ENCODE measurements around the gene TPBG.
A peak's percentile ranks its signal among the peaks of the same experiment; 100 is the strongest.

TPBG gene, protein sequence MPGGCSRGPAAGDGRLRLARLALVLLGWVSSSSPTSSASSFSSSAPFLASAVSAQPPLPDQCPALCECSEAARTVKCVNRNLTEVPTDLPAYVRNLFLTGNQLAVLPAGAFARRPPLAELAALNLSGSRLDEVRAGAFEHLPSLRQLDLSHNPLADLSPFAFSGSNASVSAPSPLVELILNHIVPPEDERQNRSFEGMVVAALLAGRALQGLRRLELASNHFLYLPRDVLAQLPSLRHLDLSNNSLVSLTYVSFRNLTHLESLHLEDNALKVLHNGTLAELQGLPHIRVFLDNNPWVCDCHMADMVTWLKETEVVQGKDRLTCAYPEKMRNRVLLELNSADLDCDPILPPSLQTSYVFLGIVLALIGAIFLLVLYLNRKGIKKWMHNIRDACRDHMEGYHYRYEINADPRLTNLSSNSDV

GRCh38 chr6:82363428-82364086 is at the start of gene TPBG:
Gene TPBG, plus strand, starts transcription at chr6:82363817. Its CDS starts 1,145 bp downstream, at chr6:82364962.
- DNase-seq (ENCODE audit: low read depth in 2 of 2) = peak; percentile 70 to 71

- DNase-seq (ENCODE audit: low read depth in 2 of 2) = no peak
Measured at GRCh38 chr6:82322386-82322785, 41.2 kb upstream of the TPBG start.

DNA sequence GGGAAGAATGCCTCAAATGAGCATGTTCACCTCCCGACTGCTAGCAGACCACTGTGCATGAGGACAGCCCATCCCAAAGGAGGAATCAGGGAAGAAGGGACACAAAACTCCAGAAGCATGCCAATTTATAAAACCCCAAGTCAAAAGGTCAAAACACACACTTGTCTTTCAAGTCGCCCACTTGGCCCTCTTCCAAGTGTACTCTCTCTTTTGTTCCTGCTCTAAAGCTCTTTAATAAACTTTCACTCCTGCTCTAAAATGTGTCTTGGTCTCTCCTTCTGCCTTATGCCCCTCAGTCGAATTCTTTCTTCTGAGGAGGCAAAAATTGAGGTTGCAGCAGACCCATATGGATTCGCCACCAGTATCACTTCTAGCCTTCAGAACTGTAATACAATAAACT is 33.9 kb upstream of the TPBG start:
- no peak for DNase-seq (ENCODE audit: low read depth in 2 of 2)

- DNase-seq (ENCODE audit: low read depth in 2 of 2) = no peak
Measured at GRCh38 chr6:82330171-82330804, 33.3 kb upstream of the TPBG start.

- DNase-seq (ENCODE audit: low read depth in 2 of 2) = peak; percentile 49 to 50
Measured at GRCh38 chr6:82331031-82331773, 32.4 kb upstream of the TPBG start.

DNA sequence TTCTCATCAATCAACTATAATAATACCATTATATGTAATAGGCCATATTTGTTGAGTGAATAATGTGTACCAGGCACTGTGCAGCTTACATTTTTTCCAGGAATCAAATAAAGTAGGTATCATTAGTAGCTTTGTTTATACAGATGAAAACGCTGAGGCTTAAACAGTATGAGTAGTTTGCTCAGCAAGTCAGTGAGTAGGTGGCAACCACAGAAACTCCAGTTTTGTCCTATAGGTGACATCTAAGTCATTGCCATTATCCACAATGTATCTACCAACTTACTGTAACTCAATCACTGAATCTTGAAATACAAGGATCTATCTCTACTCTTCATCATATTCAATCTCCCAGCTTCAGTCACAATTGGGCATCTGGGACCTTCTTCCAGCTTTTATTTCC is 29.8 kb upstream of the TPBG start:
- no peak for DNase-seq (ENCODE audit: low read depth in 2 of 2)

DNA sequence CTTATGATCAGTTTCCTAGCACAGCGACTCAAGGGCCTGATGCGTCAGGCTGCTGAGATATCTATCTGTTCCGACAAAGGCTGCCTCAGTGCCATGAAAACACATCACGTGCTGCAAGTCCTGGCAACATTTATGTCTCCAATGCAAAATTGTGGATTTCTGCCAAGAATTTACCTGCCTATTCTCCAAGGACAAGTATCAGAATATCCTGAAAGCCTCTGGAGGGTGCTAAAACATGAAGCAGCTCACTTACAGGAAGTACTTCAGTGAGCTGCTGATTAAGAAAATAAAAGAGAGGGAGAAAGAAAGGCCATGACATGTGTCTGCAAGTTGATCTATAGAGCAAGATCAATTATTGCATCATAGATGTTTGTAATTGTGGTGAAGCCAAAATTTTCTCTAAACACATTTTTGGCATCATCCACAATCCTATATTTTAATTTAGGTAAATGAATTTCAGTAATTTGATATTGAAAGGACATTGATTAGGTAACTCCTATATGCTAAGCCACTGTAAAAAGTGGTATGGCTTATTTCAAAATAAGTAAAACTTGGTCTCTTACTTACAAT is 25.8 kb upstream of the TPBG start:
- no peak for DNase-seq (ENCODE audit: low read depth in 2 of 2)

DNA sequence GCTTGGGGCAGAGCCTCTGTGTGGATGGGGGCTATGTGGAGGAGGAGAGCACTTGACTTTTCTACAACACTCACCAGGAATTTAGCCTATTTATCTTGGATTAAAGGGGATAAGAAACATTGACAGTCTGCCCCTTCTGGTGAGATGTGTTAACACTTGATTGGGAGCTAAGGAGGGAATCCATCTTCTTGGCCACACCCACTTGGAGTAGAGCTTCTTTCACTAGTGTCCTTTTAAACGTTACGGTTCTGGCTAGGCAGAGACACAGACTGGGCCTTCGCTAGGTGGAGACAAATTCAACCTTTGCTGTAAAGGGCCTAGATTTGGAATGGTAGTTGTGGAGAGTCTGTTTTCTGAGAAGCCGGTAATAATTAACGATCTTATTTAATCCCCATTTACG is 15.5 kb upstream of the TPBG start:
- no peak for DNase-seq (ENCODE audit: low read depth in 2 of 2)

DNA sequence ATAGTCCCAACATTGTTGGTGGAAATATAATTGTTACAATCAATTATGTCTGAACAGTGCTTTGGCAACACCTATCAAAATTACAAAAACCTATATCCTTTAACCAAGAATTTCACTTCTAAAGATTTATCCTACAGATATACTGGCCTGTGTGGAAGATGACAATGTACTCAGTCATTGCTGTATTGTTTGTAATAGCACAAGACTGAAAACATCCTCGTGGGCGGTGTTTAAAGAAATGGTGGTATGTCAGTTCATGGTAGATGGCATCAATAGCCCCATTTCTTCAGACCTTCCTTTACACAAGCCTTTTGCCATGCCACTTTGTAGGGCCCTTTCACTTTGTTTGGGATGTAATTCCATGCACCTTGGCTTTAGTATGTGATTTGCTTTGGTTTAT is 9.8 kb upstream of the TPBG start:
- no peak for DNase-seq (ENCODE audit: low read depth in 2 of 2)

DNA sequence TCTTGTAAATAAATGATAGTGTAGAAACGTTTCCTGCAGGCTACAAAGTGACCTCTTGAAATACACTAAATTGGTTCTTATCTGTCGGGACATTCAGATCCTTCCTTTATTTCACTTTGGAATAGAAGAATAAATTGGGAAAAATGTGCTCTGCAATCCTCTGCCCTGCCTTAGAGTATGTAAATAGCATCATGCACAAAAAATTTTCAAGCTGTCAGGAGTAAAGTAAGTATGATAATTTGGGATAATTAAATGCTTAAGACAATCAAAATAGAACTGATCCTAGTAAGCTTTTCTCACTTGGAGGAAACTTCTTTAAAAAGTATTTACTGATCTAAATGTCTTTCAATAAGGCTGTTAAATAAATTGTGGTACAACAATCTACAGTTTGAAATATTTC is 3.1 kb upstream of the TPBG start:
- DNase-seq (ENCODE audit: low read depth in 2 of 2) = no peak

- DNase-seq (ENCODE audit: low read depth in 2 of 2) = no peak
Measured at GRCh38 chr6:82361631-82362030, 2.0 kb upstream of the TPBG start.

DNA sequence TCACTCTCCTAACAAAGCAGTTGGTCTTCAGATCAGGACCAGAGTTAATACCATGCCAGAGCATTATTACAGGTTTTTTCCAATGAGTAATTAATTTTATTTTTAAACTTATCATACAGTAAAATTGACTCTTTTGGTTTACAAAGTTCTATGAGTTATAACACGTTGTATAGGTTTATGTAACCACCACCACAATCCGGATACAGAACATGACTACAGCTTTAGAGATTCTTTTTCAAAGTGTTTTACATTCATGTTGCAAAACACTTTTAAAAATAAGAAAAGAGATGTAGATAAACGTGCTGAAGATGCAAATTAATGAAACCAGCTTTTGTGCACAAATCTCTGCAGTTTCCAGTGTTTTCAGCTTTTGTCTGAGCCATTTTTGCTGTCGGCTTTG is 1.5 kb upstream of the TPBG start:
- DNase-seq (ENCODE audit: low read depth in 2 of 2) = peak in 1 of 2 experiments; percentile 7

DNA sequence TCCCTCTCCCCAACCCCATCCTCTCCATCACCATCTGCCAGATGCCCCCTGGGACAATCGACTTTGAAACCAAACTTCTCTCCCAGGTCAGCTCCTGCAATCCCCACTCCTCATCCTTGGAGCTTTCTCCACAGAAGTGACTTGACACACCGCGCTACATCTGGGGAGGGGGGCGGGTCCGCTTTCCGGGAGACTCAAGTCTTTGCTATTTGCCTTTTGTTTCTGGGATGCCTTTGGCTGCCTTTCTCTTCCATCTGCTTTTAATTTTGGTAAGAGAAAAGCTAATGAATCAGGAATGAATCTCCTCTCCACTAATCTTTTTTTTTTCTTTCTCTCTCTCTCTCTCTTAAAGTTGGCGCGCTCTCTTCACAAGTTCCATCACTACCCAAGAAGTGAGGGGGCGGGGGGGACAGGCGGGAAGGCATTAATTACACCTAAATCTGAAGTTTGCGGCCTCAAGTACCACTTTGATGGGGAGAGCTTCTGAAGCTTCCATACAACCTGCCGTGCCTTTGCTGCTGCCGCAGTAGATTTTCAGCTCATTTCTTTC is 664 bp upstream of the TPBG start:
- DNase-seq (ENCODE audit: low read depth in 2 of 2) = peak; percentile 97

DNA sequence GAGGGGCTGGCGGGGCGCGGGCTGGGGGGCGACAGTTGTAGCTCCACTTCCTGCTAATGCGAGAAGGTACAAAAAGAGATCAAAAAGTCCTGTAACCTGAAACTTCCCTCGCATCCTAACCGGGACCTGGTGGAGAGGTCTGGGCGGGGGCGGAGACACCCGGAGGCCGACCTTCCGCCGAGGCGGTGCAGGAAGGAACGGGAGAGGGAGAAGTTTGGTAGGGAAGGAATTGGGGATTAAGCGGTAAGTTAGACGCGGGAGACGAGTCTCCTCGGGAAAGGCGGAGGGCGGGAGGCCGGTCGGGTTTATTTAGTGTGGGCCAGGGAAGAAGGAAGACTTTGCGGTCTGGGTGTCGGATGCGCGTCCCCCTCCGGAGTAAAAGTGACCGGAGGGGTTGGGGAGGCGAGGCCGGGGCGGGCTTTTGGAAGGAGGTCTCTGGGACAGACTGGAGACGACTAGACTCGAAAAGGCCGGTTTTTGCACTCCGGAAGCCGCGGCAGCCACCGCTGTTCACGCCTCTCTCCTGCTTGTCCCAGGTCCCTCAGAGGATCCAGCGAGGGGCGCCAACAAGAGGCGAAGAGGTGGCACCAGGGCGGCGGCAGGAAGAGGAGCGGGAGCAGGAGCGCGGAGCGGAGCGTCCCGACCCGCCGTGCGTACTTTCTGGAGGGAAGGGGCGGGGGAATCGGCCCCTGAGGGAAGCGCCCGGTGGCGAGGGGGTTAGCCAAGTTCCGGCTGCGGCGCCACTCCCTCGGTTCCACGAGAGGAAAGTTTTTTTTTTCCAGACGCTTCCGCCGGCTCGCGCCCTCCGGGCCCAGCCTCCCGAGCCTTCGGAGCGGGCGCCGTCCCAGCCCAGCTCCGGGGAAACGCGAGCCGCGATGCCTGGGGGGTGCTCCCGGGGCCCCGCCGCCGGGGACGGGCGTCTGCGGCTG is 734 bp downstream of the TPBG start:
- peak; percentile 34 for DNase-seq (ENCODE audit: low read depth in 2 of 2)

DNA sequence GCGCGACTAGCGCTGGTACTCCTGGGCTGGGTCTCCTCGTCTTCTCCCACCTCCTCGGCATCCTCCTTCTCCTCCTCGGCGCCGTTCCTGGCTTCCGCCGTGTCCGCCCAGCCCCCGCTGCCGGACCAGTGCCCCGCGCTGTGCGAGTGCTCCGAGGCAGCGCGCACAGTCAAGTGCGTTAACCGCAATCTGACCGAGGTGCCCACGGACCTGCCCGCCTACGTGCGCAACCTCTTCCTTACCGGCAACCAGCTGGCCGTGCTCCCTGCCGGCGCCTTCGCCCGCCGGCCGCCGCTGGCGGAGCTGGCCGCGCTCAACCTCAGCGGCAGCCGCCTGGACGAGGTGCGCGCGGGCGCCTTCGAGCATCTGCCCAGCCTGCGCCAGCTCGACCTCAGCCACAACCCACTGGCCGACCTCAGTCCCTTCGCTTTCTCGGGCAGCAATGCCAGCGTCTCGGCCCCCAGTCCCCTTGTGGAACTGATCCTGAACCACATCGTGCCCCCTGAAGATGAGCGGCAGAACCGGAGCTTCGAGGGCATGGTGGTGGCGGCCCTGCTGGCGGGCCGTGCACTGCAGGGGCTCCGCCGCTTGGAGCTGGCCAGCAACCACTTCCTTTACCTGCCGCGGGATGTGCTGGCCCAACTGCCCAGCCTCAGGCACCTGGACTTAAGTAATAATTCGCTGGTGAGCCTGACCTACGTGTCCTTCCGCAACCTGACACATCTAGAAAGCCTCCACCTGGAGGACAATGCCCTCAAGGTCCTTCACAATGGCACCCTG is 1.6 kb downstream of the TPBG start:
- no peak for DNase-seq (ENCODE audit: low read depth in 2 of 2)

GRCh38 chr6:82367704-82368103 is 4.1 kb downstream of the TPBG start:
- DNase-seq (ENCODE audit: low read depth in 2 of 2) = no peak

GRCh38 chr6:82370788-82371187 is 7.2 kb downstream of the TPBG start:
- no peak for DNase-seq (ENCODE audit: low read depth in 2 of 2)

DNA sequence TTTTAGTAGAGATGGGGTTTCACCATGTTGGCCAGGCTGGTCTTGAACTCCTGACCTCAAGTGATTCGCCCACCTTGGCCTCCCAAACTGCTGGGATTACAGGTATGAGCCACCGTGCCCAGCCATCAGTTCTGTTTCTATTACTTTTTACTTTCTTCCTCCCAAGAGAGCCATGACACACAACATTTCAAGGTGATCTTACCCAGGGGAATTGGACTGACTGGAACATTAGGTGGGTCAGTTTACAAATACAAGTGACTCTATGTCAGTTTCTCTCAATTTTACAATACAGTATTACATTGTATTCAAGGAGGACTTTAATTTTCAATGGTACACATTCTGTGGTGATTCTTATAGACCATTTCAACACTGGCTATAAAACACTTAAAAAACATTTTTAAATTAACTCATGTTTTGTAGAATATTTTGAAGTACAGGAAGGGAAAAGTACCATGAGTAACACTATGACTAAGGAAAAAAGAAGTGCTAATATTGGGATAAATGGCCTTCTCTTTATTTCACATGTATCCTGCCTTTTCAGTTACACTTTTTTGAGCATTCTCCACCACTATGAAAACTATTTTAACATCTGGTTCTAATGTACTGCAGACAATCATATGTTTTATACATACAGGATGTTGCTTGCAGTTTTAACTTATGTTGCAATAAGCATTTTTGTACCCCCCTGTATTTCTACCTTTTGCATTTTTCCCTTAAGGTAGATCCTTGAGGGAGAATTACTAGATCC is 8.4 kb downstream of the TPBG start:
- DNase-seq (ENCODE audit: low read depth in 2 of 2) = peak; percentile 77 to 79

- peak in 1 of 2 experiments; percentile 12 for DNase-seq (ENCODE audit: low read depth in 2 of 2)
Measured at GRCh38 chr6:82372656-82373055, 9.0 kb downstream of the TPBG start.
